GM19328 (cell line): ENCODE data around the gene RAB29.
"Not testable (repeated sequence)": the region's sequence is repeated elsewhere in the genome, so short reads cannot be mapped to it uniquely, and the experiment has no call there.

Source experiments
- ATAC-seq: cut with Tn5 transposase; IDR thresholded peaks from one replicate; pipeline ENCODE4 v1.9.1; 2021; ENCODE audit warnings: mild to moderate bottlenecking, moderate library complexity; ENCODE audit not compliant: unreplicated experiment

Gene RAB29, protein sequence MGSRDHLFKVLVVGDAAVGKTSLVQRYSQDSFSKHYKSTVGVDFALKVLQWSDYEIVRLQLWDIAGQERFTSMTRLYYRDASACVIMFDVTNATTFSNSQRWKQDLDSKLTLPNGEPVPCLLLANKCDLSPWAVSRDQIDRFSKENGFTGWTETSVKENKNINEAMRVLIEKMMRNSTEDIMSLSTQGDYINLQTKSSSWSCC

DNA sequence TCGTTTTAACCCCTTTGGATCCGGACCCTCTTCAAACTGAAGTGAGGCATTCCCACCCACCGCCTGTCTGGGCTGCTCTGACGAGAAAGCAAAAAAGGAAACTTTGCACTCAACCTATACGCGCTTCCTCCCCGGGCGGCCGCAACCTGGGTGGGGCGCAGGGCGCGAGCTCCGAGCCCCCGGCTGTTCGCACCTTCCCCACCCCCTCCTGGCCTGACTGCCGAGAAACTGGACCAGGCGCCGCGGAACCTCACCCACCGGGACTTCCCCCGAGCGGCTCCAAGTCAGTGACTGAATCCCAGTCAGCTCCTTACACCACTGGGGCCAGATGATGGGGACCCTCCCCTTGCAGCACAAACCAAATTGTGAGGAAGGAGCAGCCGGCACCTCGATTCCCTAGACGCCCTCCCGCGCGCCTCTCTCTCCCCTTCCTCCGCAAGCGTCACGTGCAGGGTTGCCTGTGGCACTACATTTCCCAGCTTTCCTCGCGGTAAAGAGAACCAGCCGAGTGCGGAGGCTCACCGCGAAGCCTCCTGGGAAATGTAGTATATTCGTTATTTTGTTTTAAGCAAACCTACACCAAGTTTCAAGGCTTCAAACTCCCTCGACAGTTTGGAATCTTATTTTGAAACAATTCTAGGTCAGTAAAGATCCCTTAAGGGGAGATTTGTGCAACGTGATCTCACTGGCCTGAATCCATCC is at the start of gene RAB29:
Gene RAB29 (minus strand): TSS at position 468 of the 702 bp plus-strand sequence. CDS start 526 bp downstream, outside the sequence.
- peak; percentile 76 for ATAC-seq

DNA sequence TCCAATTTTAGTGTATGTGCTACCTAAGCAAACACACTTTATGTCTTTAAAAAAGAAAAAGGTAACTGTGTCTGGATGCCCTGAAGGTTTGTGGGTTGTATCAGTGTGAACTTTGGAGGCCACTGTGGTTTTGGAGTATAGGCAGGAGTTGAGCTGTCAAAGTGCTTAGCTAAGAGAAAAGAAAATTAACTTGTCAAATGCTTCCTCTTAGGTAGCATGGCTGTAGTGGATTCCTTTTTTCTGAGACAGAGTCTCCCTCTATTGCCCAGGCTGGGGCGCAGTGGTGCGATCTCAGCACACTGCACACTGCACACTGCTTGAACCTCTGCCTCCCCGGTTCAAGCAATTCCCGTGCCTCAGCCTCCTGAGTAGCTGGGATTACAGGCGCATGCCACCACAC is 48.9 kb upstream of the RAB29 start:
- no peak for ATAC-seq

DNA sequence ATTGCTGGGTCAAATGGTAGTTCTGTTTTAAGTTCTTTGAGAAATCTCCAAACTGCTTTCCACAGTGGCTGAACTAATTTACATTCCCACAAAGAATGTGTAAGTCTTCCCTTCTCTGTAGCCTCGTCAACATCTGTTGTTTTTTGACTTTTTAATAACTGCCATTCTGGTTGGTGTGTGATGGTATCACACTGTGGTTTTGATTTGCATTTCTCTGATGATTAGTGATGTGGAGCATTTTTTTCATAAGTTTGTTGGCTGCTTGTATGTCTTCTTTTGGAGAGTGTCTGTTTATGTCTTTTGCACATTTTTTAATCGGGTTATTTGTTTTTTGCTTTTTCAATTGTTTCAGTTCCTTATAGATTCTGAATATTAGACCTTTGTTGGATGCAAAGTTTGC is 48.0 kb upstream of the RAB29 start:
- ATAC-seq, result not testable (repeated sequence)

DNA sequence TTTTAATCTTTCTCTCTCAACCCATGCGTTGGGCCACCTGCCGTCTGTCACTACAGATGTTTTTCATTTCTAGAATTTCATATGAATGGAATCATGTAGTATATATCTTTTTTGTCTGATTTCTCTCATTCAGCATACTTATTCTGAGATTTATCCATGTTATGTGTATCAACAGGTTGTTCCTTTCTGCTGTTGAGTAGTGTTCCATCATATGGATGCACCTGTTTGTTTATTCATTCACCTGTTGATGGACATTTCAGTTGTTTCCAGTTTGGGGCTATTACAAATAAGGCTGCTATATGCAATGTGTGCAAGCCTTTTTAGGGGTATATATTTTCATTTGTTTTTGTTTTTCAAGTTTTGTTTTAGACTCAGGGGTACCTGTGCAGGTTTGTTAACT is 47.1 kb upstream of the RAB29 start:
- no peak for ATAC-seq

DNA sequence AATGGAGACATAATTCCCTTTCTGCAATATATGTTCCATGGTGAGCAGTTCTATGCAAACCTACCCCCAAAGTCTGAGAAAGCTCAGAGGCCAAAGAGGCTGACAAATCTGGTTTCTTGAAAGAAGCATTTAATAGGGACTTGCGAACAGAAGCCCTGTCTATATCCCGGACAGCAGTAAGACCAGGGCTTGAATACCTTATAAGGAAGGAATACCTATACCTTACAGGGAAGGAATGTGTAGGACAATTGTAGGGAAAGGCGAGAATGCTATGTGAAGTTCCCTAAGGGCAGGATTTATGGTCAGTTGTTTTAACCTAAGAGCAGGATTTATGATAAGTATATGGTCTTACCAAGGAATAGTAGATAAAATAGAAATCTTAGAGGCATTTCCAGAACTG is 42.7 kb upstream of the RAB29 start:
- ATAC-seq, result no peak

DNA sequence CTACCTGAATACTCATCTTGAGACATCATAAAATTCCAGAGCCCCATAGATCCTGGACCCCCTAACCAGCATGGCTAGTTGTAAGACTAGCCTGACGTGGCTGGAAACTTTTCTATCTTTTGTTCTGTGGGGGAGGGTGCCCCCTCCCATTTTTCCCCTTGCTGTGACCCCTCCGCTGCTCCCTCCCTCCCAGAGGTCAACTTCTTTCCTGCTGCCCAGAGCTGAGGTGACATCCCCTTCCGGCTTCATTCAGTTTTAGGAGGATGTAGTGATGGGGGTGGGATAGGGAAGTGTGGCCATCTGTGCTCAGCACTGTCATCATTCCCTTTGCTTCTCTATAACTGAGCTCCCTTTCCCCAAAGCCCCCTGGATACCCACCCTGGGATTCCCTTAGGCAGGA is 42.1 kb upstream of the RAB29 start:
- ATAC-seq, result no peak

DNA sequence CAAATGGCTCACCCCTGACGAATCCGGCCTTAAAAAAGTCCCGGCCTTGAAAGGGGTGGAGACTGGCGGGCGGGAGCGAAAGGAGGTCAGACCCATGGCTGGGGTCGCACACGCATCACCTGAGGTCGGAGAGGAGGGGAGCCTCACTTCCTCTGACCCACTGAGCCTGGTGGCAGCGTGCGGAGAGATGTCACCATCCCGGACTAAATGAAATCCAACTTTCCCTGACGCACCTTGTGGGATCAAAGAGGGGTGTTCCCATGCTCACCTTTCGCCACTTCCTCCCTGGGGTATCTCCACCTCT is 38.4 kb upstream of the RAB29 start:
- no peak for ATAC-seq

DNA sequence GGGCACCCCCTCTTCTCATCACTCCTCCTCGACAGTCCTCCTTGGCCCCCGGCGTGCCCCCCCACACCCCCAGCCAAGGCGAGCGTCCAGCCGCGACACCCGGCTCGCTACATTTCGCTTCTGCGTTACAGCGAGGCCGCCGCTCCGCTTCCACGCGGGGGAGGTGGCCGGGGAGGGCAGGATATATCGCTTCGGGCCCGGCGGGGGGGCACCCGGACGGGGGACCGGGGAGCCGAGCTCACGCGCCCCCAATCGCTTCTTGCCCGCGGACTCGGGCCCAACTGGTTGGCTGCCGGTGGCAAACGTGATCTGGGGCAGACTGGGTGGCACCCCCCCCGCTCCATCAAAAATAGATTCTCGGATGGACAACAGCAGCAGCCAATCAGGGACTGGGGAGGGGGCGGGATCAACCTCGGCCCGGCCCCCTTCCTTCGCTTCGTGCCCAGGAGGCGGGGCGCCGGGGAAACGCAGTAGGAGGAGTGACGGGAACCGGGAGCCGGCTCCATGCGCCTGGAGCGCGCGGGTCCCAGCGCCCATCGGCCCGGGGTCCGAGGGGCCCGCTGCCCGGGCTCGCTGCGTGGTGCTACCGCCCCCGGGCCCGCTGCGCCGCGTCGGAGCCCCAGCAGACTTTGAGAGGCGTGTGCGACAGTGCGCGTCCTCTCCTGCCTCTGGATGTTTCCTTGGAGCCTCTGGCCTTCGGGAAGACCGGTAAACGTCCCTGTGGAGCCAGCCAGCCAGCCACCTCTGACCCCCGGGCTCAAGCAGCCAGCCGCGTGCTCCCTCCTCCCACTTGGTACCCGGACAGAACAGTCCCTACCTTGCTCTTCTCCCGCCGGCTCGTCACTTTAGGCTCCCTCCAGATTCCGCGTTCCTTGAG is 37.8 kb upstream of the RAB29 start, which contains the start of gene SLC41A1:
Gene SLC41A1 (minus strand): TSS at position 321 of the 877 bp plus-strand sequence. CDS start 2,757 bp downstream, outside the sequence.
- ATAC-seq, result peak; percentile 79

DNA sequence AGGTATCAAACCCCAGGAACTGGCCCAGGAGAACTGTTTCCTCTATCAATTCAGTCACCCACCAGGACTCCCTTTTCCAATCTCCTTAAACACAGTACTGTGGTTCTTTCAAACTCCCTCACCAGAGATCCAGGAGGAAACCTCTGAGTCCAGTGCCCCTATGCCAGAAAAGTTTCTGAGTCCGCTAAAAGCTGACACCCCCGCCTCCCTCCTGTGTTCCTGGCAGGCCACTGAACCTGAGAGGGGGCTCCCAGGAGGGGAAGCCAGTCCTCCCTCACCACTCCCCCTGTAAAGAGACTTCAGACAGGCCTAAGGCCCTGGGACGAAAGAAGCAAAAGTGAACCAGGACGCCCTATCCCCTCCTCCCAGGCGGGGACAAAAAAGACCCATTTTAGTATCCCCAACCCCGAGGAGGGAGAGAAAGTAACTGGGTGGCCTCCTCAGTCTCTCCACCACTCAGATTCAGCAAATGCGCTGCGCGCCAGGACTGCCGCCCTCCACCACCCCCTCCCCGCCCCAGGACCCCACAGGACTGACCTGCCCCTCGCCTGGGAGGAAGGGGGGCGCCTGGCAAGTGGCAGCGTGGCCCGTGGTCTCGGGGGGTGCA is 37.1 kb upstream of the RAB29 start:
- no peak for ATAC-seq

DNA sequence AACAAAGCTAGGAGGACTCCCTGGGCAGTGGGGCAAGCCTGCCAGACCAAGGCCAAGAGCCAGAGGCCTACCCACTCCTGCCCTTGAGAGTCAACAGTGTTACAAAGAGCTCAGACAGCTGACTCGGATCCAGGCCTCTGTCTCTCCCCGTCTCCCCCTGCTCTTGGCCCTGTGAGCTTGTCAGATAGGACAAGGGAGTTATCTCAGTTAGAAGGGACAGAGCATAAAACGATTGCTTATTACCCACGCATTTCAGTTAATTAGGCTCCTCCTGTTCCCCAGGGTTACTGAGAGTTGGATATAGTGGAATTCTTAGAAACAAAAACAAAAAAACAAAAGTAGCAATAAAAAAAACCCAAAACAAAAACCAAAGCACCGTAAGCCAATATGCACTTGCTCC is 36.4 kb upstream of the RAB29 start:
- ATAC-seq, result no peak

DNA sequence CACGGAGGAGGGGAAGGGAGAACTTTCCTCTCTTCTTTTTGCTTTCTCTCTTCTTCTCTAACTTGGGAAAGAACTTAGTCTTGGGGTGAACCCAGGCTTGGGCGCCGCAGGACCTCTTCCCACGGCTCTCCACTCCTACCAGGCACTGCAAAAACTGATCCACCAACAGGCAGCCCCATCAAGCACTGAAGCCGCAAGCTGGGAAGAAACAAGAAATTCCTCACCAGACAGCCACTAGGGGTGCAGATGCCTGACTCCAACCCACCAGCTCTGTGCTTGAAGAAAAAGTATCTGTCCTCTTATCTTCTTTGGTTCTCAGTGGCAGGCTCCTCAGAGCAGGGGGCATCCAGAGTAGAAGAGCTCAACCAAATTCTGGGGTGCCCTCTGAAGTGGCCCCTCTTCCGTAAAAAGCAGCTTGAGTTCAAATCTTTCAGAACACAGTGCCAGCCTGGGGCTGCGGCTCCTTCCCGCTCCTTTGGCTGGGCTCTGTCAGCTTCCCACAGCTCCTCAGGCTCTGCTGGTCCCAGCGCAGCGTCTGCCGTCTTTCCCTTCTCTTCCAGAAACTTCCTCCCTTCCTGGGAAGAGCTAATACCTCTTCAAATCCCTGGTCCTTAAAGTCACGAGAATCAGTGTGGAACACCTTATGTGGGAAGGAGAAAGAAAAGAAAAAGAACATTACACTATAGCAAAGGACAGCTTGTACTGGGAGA is 35.3 kb upstream of the RAB29 start:
- ATAC-seq, result no peak

DNA sequence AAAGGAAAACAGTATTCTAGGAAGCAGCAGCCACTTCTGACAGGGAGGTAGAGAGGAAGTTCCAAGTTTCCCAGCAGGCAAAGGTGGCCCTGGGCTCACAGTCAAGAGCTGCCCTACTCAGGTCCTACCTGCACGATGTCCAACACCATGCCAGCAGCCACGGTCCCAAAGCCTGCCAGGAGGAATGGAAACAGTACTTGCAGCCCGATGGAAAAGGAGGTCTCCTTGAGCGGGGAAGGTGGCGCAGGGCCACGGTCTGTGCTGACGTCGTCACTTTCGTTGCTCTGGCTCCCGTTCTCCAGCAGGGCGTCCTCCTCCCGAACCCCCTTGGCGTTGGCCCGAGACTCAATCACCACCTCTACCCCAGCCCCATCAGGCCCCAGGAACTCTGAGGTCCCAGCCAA is 34.7 kb upstream of the RAB29 start:
- ATAC-seq, result no peak

DNA sequence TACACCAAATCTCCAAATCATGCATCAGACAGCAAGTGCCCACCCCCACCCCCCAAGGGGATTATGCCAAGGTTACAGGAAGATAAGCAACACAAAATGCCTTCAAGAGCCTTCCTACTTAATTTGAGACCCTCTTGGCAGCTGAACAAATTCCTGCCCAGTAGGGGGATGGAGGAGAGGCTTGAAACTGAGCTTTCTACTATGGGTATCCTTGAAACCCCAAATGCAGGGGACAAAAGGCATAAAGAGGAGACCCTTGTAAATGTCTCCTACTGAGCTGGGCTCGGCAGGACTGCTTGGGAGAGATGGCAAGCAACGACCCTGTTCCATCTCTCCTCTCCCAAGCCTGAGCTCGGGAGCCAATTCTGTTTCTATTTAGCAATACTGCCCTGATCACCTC is 34.2 kb upstream of the RAB29 start:
- no peak for ATAC-seq

DNA sequence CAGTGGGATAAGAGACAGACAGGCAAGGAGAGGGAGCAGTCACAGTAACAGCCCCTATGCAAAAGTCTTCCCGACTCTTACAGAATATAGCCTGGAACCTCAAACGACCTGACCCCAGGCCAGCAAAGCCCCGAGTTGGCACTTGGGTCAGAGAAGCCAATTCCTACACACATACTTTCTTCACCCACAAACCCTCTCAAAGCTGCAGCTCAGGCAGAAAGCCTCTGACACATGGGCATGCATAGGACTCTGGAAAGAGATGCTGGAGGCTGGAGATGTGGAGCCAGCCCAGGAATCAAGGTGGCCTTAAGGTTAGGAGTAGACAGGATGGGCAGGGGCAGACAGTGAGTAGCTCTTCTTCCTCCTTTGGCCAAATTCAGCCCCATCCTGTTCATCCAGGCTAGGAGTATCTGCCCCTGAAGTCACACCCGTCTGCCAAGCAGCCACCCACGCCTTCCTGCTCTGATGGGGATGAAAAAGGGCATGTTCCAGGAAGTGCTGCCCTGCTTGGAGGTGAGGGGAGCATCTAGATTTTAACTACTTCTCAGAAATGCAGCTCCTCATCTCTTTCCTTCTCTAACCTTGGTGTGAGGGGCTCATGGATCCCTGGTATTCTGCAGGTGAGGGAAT is 29.9 kb upstream of the RAB29 start:
- no peak for ATAC-seq

DNA sequence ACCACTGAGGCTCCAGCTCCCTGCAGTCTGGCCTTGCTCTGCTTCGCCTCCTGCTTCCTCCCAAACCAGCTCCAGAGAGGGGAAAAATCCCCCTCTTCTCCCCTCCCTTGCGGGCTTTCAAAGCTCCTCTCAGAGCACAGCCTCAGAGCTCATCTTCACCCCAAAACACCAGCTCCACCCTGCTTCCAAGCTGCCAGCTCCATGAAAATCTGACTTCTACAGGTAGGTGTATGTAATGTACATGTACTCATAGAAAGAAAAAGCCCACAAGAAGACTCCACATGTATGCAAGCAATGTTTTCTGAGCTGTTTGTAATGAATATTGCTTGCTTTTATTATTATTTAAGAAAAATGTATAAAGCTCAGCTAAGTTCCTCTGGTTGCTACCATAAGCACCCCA is 29.3 kb upstream of the RAB29 start:
- no peak for ATAC-seq

DNA sequence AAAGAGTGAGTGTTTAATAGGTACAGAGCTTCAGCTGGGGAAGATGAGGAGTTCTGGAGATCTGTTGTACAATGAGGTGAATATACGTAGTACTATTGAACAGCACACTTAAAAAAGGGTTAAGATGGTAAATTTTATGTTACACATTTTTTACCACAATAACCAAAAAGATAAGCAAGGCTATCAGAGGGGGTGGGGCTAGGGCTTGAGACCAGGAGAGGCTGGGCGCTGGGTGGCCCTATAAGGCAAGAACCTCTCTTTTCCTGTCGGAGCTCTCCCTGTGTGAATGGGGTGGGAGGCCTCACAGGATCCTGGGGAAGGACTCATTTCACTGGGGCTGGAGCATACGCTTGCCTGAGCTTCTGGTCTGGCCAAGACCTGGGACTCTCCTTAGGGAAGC is 28.7 kb upstream of the RAB29 start:
- no peak for ATAC-seq

DNA sequence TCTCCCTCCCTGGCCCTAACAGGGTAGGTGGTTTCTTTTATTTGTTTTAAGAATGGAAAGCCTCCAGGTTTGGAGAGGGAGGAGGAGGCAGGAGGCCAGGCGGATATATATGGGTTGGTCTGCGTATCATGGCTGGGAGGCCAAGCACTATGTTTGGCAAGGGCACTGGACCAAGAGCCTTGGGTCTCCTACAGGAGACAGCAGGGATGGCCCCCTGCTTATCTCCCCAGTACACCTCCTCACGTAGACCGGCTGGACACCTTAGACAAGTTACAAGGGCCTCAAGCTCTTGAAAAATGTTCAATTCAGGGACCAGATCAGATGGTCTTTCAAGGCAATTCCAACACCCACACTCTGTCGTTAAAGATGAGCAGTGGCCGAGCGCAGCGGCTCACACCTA is 26.8 kb upstream of the RAB29 start:
- no peak for ATAC-seq

DNA sequence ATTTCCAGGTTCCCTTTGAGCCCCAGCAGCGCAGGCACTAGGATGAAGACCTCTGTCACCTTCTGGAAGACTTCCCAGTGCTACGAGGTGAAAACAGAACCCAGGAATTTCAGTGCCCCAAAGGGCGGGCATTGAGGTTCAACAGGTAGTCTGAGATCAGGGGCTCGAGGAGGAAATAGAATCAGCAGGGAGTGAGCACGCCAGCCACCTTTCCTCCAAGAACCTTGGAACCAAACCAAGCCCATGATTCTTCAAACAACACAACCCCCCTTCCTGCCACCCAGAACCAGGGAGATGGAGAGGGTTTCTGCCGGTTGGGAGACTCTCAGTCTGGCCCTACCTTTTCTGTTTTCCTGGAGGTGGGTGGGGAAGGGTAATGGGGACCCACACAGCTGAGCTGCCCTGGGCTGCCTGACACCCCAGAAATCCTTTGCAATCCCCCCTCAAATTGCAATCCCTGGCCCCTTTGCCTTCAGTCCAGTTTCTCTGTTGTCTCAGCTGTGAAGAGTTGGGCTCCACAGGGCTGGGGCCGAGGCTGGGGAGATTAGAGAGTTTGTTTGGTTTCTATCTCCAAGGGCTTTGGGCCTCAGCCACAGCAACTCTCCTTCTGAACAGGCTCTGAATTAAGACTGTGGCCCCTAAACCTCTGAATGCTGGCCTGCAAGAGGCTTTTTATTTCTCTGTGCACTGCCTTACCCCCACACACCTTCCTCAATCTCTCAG is 25.9 kb upstream of the RAB29 start:
- no peak for ATAC-seq

DNA sequence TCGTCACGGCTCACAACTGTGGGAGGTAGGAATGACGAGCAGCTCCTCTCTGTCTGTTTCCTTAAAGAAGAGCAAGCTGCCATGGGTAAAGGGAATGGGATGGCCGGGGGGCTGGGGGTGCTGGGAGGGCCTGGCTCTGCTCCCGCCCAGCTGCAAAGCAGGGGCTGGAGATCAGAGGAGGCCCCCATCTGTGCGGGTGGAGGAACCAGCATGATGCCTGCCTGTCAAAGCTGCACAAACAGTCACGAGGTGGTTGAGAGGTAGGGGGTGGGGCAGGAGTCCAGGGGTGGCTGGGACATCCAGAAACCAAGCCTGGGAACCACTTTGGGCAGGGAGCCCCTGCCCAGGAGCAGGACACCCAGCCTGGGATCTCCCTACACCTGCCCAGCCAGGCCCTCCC is 25.1 kb upstream of the RAB29 start:
- no peak for ATAC-seq

DNA sequence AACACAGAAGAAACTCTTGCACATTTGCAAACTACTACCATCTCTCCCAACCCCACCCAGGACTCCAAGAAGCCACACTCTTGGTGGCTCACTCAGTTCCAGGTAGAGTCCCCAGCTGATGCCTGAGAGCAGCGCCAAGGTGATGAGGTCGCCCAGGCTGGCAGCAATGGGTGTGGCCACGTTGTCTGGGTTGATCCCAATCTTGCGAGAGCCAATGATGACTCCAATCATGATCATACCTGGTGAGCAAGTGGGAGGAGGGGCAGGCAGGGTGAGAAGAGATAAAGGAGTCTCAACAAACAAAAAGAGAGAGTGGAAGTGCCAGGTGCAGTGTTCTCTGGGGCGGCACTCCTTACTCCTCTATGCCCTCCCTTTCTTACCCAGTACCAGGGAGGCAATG is 23.3 kb upstream of the RAB29 start:
- no peak for ATAC-seq
